Keratinocyte (primary cell): Measurements from ENCODE around the gene YWHAE. TPM values are rescaled to one million over a fixed set of nuclear protein-coding genes. Genes with fewer than 3 reads are reported as not detected.
"Not testable (repeated sequence)": the region's sequence is repeated elsewhere in the genome, so short reads cannot be mapped to it uniquely, and the experiment has no call there.

Experiments used
- DNase-seq: peaks from one replicate; pipeline ENCODE4 v3.0.0-alpha.2; 2011; ENCODE audit warnings: low read depth, missing footprints, low spot score
- FAIRE-seq: peaks from 2 replicates; lab custom pipeline; 2011; peaks lifted over from hg19 to GRCh38; lab: Jason Lieb, UNC
- H2AFZ ChIP-seq: 2 replicates; pipeline ENCODE4 v1.6.0; 2012; ENCODE audit warnings: low read length, control low read depth, inconsistent platforms; ENCODE audit not compliant: control insufficient read depth
- H3K27ac ChIP-seq: 2 replicates; pipeline ENCODE4 v1.5.1; 2011; ENCODE audit warnings: low read length; ENCODE audit not compliant: control insufficient read depth, insufficient read depth
- H3K27me3 ChIP-seq: 3 replicates; pipeline ENCODE4 v1.6.0; 2011; ENCODE audit warnings: low read length; ENCODE audit not compliant: control insufficient read depth, insufficient read depth; ENCODE audit errors: extremely low read depth
- H3K36me3 ChIP-seq, 2 experiments: 2 replicates in 1 of 2; 3 replicates in 1 of 2; pipeline ENCODE4 v1.5.1; 2011; ENCODE audit warnings: low read length in 2 of 2, mild to moderate bottlenecking in 1 of 2; ENCODE audit not compliant: control insufficient read depth in 2 of 2, insufficient read depth in 2 of 2; ENCODE audit errors: extremely low read depth in 1 of 2
- H3K4me1 ChIP-seq: 3 replicates; pipeline ENCODE4 v1.5.1; 2011; ENCODE audit warnings: low read length; ENCODE audit not compliant: control insufficient read depth, insufficient read depth; ENCODE audit errors: extremely low read depth
- H3K4me2 ChIP-seq: 3 replicates; pipeline ENCODE4 v1.6.0; 2011; ENCODE audit warnings: low read depth, low read length; ENCODE audit not compliant: control insufficient read depth, insufficient read depth; ENCODE audit errors: extremely low read depth
- H3K4me3 ChIP-seq, 3 experiments: fragments of 200-600 bp in 1 of 3; sonication (generic) in 1 of 3; 2 replicates in 2 of 3; 3 replicates in 1 of 3; pipeline ENCODE4 v1.5.1; 2011 to 2016; ENCODE audit warnings: low read length in 3 of 3, mild to moderate bottlenecking in 3 of 3, control low read depth in 2 of 3, inconsistent platforms in 1 of 3, low read depth in 1 of 3, mixed read lengths in 1 of 3, mixed run types in 1 of 3, moderate library complexity in 1 of 3; ENCODE audit not compliant: control insufficient read depth in 2 of 3, insufficient read depth in 2 of 3; ENCODE audit errors: extremely low read depth in 1 of 3
- H3K79me2 ChIP-seq: 2 replicates; pipeline ENCODE4 v1.6.0; 2012; ENCODE audit warnings: low read length; ENCODE audit not compliant: control insufficient read depth, insufficient read depth
- H3K9ac ChIP-seq: 3 replicates; pipeline ENCODE4 v1.6.0; 2011; ENCODE audit warnings: low read length; ENCODE audit not compliant: control insufficient read depth, insufficient read depth; ENCODE audit errors: extremely low read depth
- H3K9me1 ChIP-seq: 3 replicates; pipeline ENCODE4 v1.6.0; 2011; ENCODE audit warnings: low read length; ENCODE audit not compliant: control insufficient read depth, insufficient read depth; ENCODE audit errors: extremely low read depth
- H3K9me3 ChIP-seq: 2 replicates; pipeline ENCODE4 v1.5.1; 2012; ENCODE audit warnings: low read depth, low read length; ENCODE audit not compliant: control insufficient read depth
- H4K20me1 ChIP-seq: 3 replicates; pipeline ENCODE4 v1.6.0; 2011; ENCODE audit warnings: low read length; ENCODE audit not compliant: control insufficient read depth, insufficient read depth; ENCODE audit errors: extremely low read depth
- CTCF ChIP-seq, 3 experiments: IDR thresholded peaks in 1 of 3; conservative IDR thresholded peaks in 1 of 3; optimal IDR thresholded peaks in 1 of 3; 2 replicates in 2 of 3; 3 replicates in 1 of 3; pipeline versions ENCODE3 to v1.5.1; 2011; ENCODE audit warnings: low read length in 3 of 3, mild to moderate bottlenecking in 3 of 3, moderate library complexity in 2 of 3, control low read depth in 1 of 3, inconsistent platforms in 1 of 3; ENCODE audit not compliant: insufficient read depth in 2 of 3; ENCODE audit errors: extremely low read depth in 1 of 3
- EZH2 ChIP-seq: IDR thresholded peaks from one replicate; pipeline ENCODE4 v1.6.1; 2012; ENCODE audit warnings: inconsistent platforms, mild to moderate bottlenecking, low read length, moderate library complexity
- dilution Hi-C: fragments of 300-500 bp; cut with MboI; formaldehyde crosslinking; loops from one replicate; pipeline ENCODE4 v1.7.0; 2020; ENCODE audit warnings: low sequenced_read_pairs; ENCODE audit not compliant: extremely low pct_ligation_motif_present
- polyA plus RNA-seq, 5 experiments: library from polyadenylated mRNA; depleted of rRNA in 3 of 5; stranded (reverse) in 3 of 5; stranded (forward) in 1 of 5; unstranded in 1 of 5; fragments of >200 nt; gene quantifications; 1 replicate in 1 of 5; 2 replicates in 3 of 5; 3 replicates in 1 of 5; pipeline versions ENCODE4 v1.2.1 to v1.2.3, GENCODE V29; 2011 to 2012; ENCODE audit warnings: missing spikeins in 2 of 5, low read depth in 1 of 5, low replicate concordance in 1 of 5

Gene YWHAE
- polyA plus RNA-seq, 1 donor (not counting 4 experiments of a cell fraction or from before 2014, with no cell fraction given) = 739 TPM

- H4K20me1 ChIP-seq = peaks cover 56% of the 10 kb centered on the region
- no peak overlapping the region for H3K27ac ChIP-seq
- peaks cover 15% of the 10 kb centered on the region in 2 experiments for H3K36me3 ChIP-seq
Measured at GRCh38 chr17:1447052-1447451, 47.0 kb upstream of the YWHAE start.

GRCh38 chr17:1446201-1446600 is 46.2 kb upstream of the YWHAE start:
- peaks cover 49% of the 10 kb centered on the region for H4K20me1 ChIP-seq
- dilution Hi-C loops = no loop called here
- no peak overlapping the region for H3K27ac ChIP-seq
- H3K9me3 ChIP-seq = no peaks in the 10 kb centered on the region
- no peaks in the 10 kb centered on the region for H3K4me1 ChIP-seq
- FAIRE-seq = no peak
- DNase-seq = no peak
- H3K9ac ChIP-seq = no peak overlapping the region
- TF ChIP-seq EZH2 = no peak
- H3K27me3 ChIP-seq = no peaks in the 10 kb centered on the region
- H3K9me1 ChIP-seq = no peaks in the 10 kb centered on the region
- no peak overlapping the region for H2AFZ ChIP-seq
- peaks cover 15% of the 10 kb centered on the region in 2 experiments for H3K36me3 ChIP-seq
- H3K79me2 ChIP-seq = peaks cover 96% of the 10 kb centered on the region
- H3K4me3 ChIP-seq = no peak overlapping the region
- H3K4me2 ChIP-seq = no peak overlapping the region

More at GRCh38 chr17:1447052-1447451, 47.0 kb upstream of the YWHAE start:
- H3K4me1 ChIP-seq = no peaks in the 10 kb centered on the region
- dilution Hi-C loops = no loop called here
- H3K9me3 ChIP-seq = no peaks in the 10 kb centered on the region
- DNase-seq (no peak), FAIRE-seq (no peak)
- TF ChIP-seq CTCF (optimal IDR thresholded peaks at IDR 0.05 in 1 of 3, IDR thresholded peaks at IDR 0.05 in 1 of 3, conservative IDR thresholded peaks at IDR 0.05 in 1 of 3; ENCODE audit: extremely low read depth in 1 of 3, insufficient read depth in 2 of 3, low read length in 3 of 3) (no peak), EZH2 (no peak)
- H3K9me1 ChIP-seq = no peaks in the 10 kb centered on the region
- H3K4me3 ChIP-seq = no peak overlapping the region
- H3K79me2 ChIP-seq = peaks cover 96% of the 10 kb centered on the region
- no peaks in the 10 kb centered on the region for H3K27me3 ChIP-seq
- H3K4me2 ChIP-seq = no peak overlapping the region
- H3K9ac ChIP-seq = no peak overlapping the region
- no peak overlapping the region for H2AFZ ChIP-seq

- H3K4me3 ChIP-seq, H2AFZ ChIP-seq, H3K9me3 ChIP-seq, DNase-seq, dilution Hi-C loops, FAIRE-seq, H3K4me2 ChIP-seq, H3K9ac ChIP-seq, H3K27me3 ChIP-seq, H3K27ac ChIP-seq, H3K9me1 ChIP-seq, H3K4me1 ChIP-seq: not testable (repeated sequence)
- Histone ChIP-seq H3K79me2 (peaks cover 96% of the 10 kb centered on the region), H4K20me1 (peaks cover 48% of the 10 kb centered on the region), H3K36me3 (peaks cover 15% of the 10 kb centered on the region in 2 experiments)
Measured at GRCh38 chr17:1445695-1446094, 45.7 kb upstream of the YWHAE start.

GRCh38 chr17:1442721-1443120 is 42.7 kb upstream of the YWHAE start:
- H3K27me3 ChIP-seq, FAIRE-seq, dilution Hi-C loops, H3K9me3 ChIP-seq, H3K4me2 ChIP-seq, H3K9me1 ChIP-seq, H3K4me3 ChIP-seq, DNase-seq, H3K9ac ChIP-seq, H3K27ac ChIP-seq, H3K4me1 ChIP-seq, H2AFZ ChIP-seq: not testable (repeated sequence)
- Histone ChIP-seq H4K20me1 (peaks cover 25% of the 10 kb centered on the region), H3K36me3 (peaks cover 7 to 11% of the 10 kb centered on the region in 2 experiments), H3K79me2 (peaks cover 95% of the 10 kb centered on the region)
